H9 (cell line): ENCODE data around the gene ZNF214. TPM values are rescaled to one million over a fixed set of nuclear protein-coding genes. Genes with fewer than 3 reads are reported as not detected.

Experiments
- DNase-seq: peaks from one replicate; pipeline ENCODE4 v3.0.0-alpha.2; 2017
- H2AFZ ChIP-seq: one replicate; pipeline ENCODE4 v1.6.1; 2013; ENCODE audit warnings: mild to moderate bottlenecking, low read length, control low read depth, moderate library complexity
- H2AK5ac ChIP-seq: 2 replicates; pipeline ENCODE4 v1.6.1; 2013; ENCODE audit warnings: low read length, control low read depth, mixed read lengths; ENCODE audit not compliant: insufficient read length
- H2BK120ac ChIP-seq: one replicate; pipeline ENCODE4 v1.6.1; 2013; ENCODE audit warnings: low read depth, mild to moderate bottlenecking, low read length, control low read depth, inconsistent platforms; ENCODE audit not compliant: poor library complexity, severe bottlenecking
- H2BK12ac ChIP-seq: 2 replicates; pipeline ENCODE4 v1.6.1; 2013; ENCODE audit warnings: low read length, control low read depth, mixed read lengths, low read depth; ENCODE audit not compliant: insufficient read length
- H2BK15ac ChIP-seq: 2 replicates; pipeline ENCODE4 v1.6.1; 2013; ENCODE audit warnings: low read depth, low read length, control low read depth
- H2BK20ac ChIP-seq: one replicate; pipeline ENCODE4 v1.6.1; 2013; ENCODE audit warnings: low read depth, mild to moderate bottlenecking, low read length, control low read depth, inconsistent platforms; ENCODE audit not compliant: poor library complexity, severe bottlenecking
- H2BK5ac ChIP-seq: 2 replicates; pipeline ENCODE4 v1.6.1; 2013; ENCODE audit warnings: low read length, control low read depth, mixed read lengths; ENCODE audit not compliant: insufficient read length
- H3K14ac ChIP-seq: 2 replicates; pipeline ENCODE4 v1.6.1; 2013; ENCODE audit warnings: low read length, control low read depth; ENCODE audit not compliant: insufficient read depth
- H3K18ac ChIP-seq: 2 replicates; pipeline ENCODE4 v1.6.1; 2013; ENCODE audit warnings: low read depth, mild to moderate bottlenecking, mixed read lengths, low read length, control low read depth; ENCODE audit not compliant: insufficient read length
- H3K23ac ChIP-seq: 2 replicates; pipeline ENCODE4 v1.6.1; 2013; ENCODE audit warnings: low read length, control low read depth, mixed read lengths, low read depth; ENCODE audit not compliant: insufficient read length
- H3K23me2 ChIP-seq: 2 replicates; pipeline ENCODE4 v1.6.1; 2013; ENCODE audit warnings: low read depth, mild to moderate bottlenecking, mixed read lengths, low read length, control low read depth; ENCODE audit not compliant: insufficient read length, poor library complexity, severe bottlenecking
- H3K27ac ChIP-seq: 2 replicates; pipeline ENCODE4 v1.5.1; 2013; ENCODE audit warnings: low read length, control low read depth, mixed read lengths, low read depth; ENCODE audit not compliant: insufficient read length
- H3K27me3 ChIP-seq: 2 replicates; pipeline ENCODE4 v1.6.1; 2013; ENCODE audit warnings: low read length, control low read depth, inconsistent platforms; ENCODE audit not compliant: insufficient read depth
- H3K4ac ChIP-seq: 2 replicates; pipeline ENCODE4 v1.6.1; 2013; ENCODE audit warnings: low read depth, mild to moderate bottlenecking, control low read depth, inconsistent platforms, low read length, moderate library complexity
- H3K4me1 ChIP-seq: 2 replicates; pipeline ENCODE4 v1.6.1; 2013; ENCODE audit warnings: low read length, control low read depth, inconsistent platforms; ENCODE audit not compliant: insufficient read depth
- H3K4me2 ChIP-seq: 2 replicates; pipeline ENCODE4 v1.6.1; 2013; ENCODE audit warnings: low read length, control low read depth, mixed read lengths; ENCODE audit not compliant: insufficient read length, insufficient read depth
- H3K56ac ChIP-seq: 2 replicates; pipeline ENCODE4 v1.6.1; 2013; ENCODE audit warnings: low read depth, mild to moderate bottlenecking, mixed read lengths, low read length, control low read depth; ENCODE audit not compliant: insufficient read length
- H3K79me1 ChIP-seq: 2 replicates; pipeline ENCODE4 v1.6.1; 2013; ENCODE audit warnings: low read depth, mild to moderate bottlenecking, moderate library complexity, low read length, control low read depth, inconsistent platforms; ENCODE audit not compliant: insufficient read depth, poor library complexity, severe bottlenecking
- H3K79me2 ChIP-seq: 2 replicates; pipeline ENCODE4 v1.6.1; 2013; ENCODE audit warnings: low read length, control low read depth, inconsistent platforms; ENCODE audit not compliant: insufficient read depth
- H3K9ac ChIP-seq: 2 replicates; pipeline ENCODE4 v1.6.1; 2013; ENCODE audit warnings: low read length, control low read depth, mixed read lengths; ENCODE audit not compliant: insufficient read length; ENCODE audit errors: extremely low read depth
- H3K9me3 ChIP-seq: one replicate; pipeline ENCODE4 v1.6.1; 2013; ENCODE audit warnings: low read depth, low read length, inconsistent platforms; ENCODE audit not compliant: control insufficient read depth
- H3T11ph ChIP-seq: one replicate; pipeline ENCODE4 v1.6.1; 2013; ENCODE audit warnings: mild to moderate bottlenecking, low read length, control low read depth, inconsistent platforms
- H4K20me1 ChIP-seq: one replicate; pipeline ENCODE4 v1.6.1; 2013; ENCODE audit not compliant: control insufficient read depth, insufficient read length, insufficient read depth
- H4K5ac ChIP-seq: 2 replicates; pipeline ENCODE4 v1.6.1; 2013; ENCODE audit warnings: low read depth, mild to moderate bottlenecking, mixed read lengths, low read length, control low read depth; ENCODE audit not compliant: insufficient read length
- H4K8ac ChIP-seq: replicated peaks from 2 replicates; pipeline ENCODE4 v1.6.1; 2013; ENCODE audit warnings: low read length, control low read depth, mixed read lengths, low read depth; ENCODE audit not compliant: insufficient read length
- H4K91ac ChIP-seq: 2 replicates; pipeline ENCODE4 v1.6.1; 2013; ENCODE audit warnings: low read depth, mild to moderate bottlenecking, moderate library complexity, mixed read lengths, low read length, control low read depth; ENCODE audit not compliant: insufficient read length
- H3K27ac Mint-ChIP-seq, 3 experiments: 2 replicates in 2 of 3; 3 replicates in 1 of 3; pipeline ENCODE4 v1.8.0; 2020 to 2021; ENCODE audit warnings: mixed read lengths in 3 of 3, mild to moderate bottlenecking in 1 of 3, moderate library complexity in 1 of 3
- H3K27me3 Mint-ChIP-seq: 2 replicates; pipeline ENCODE4 v1.8.0; 2021; ENCODE audit warnings: low read depth, mild to moderate bottlenecking, moderate library complexity, mixed read lengths
- H3K36me3 Mint-ChIP-seq, 3 experiments: 2 replicates in 2 of 3; 3 replicates in 1 of 3; pipeline ENCODE4 v1.8.0; 2020 to 2021; ENCODE audit warnings: low read depth in 3 of 3, mixed read lengths in 3 of 3; ENCODE audit not compliant: insufficient read depth in 1 of 3
- H3K4me1 Mint-ChIP-seq, 2 experiments: 2 replicates each; pipeline ENCODE4 v1.8.0; 2020; ENCODE audit warnings: mixed read lengths in 2 of 2
- H3K4me3 Mint-ChIP-seq, 2 experiments: 2 replicates in 1 of 2; 3 replicates in 1 of 2; pipeline ENCODE4 v1.8.0; 2020 to 2021; ENCODE audit warnings: mild to moderate bottlenecking in 2 of 2, mixed read lengths in 2 of 2, moderate library complexity in 1 of 2
- H3K9me3 Mint-ChIP-seq, 2 experiments: 2 replicates in 1 of 2; 3 replicates in 1 of 2; pipeline ENCODE4 v1.8.0; 2020; ENCODE audit warnings: mild to moderate bottlenecking in 2 of 2, mixed read lengths in 2 of 2, moderate library complexity in 1 of 2
- WGBS: extraction: QIAGEN DNeasy Blood & Tissue Kit; methylation state at CpG from one replicate; pipeline ENCODE4 v1.1.7; 2013; ENCODE audit warnings: missing lambda C conversion rate, low lambda C conversion rate, mixed read lengths; ENCODE audit not compliant: insufficient read length; ENCODE audit errors: extremely low coverage; 5-methylcytosine and 5-hydroxymethylcytosine counted together
- total RNA-seq: library from RNA; stranded (reverse); gene quantifications from 2 replicates; pipeline ENCODE4 v1.2.1, GENCODE V29; 2021
- TF ChIP-seq, protein P1 (sequence below): fragments of 200-600 bp; sonication (generic); conservative IDR thresholded peaks from 3 replicates; pipeline ENCODE4 v1.8.0; 2021; ENCODE audit warnings: antibody characterized with exemption, mild to moderate bottlenecking

The ZNF214 gene
- total RNA-seq, 1 experiment from 2014 or later, result 4.0 TPM

DNA sequence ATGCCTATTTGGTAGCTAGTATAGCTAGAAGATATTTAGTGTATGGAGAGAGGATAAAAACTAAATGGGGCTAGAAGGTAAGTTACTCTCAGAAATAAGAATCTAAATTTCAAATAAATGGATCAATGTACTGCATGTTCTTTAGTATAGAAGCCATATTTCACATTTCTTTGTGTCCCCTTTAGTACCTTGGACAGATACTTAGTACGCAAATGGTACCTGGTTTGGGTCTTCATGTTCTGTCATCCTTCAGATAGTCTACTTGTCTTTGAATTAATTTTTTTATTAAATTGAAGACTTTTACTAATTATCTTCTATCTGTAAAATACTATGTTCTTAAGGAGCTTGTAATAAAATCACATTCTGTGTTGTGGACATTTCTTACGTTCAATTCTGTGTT is 42.4 kb upstream of the ZNF214 start:
- no peak overlapping the region for H2AFZ ChIP-seq
- TF ChIP-seq, protein P1, sequence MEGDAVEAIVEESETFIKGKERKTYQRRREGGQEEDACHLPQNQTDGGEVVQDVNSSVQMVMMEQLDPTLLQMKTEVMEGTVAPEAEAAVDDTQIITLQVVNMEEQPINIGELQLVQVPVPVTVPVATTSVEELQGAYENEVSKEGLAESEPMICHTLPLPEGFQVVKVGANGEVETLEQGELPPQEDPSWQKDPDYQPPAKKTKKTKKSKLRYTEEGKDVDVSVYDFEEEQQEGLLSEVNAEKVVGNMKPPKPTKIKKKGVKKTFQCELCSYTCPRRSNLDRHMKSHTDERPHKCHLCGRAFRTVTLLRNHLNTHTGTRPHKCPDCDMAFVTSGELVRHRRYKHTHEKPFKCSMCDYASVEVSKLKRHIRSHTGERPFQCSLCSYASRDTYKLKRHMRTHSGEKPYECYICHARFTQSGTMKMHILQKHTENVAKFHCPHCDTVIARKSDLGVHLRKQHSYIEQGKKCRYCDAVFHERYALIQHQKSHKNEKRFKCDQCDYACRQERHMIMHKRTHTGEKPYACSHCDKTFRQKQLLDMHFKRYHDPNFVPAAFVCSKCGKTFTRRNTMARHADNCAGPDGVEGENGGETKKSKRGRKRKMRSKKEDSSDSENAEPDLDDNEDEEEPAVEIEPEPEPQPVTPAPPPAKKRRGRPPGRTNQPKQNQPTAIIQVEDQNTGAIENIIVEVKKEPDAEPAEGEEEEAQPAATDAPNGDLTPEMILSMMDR, result no peak

More for the DNA sequence above, 42.4 kb upstream of the ZNF214 start:
- Histone ChIP-seq H2BK12ac (no peak overlapping the region), H3K79me1 (no peaks in the 10 kb centered on the region), H4K20me1 (no peaks in the 10 kb centered on the region), H3K9me3 (no peaks in the 10 kb centered on the region), H3K4me1 (no peaks in the 10 kb centered on the region), H3K4me2 (no peak overlapping the region), H3K56ac (no peak overlapping the region), H2BK15ac (no peak overlapping the region), H3K23me2 (no peaks in the 10 kb centered on the region), H4K5ac (no peak overlapping the region), H4K8ac (no peak overlapping the region), H3K23ac (no peak overlapping the region), H3K27me3 (no peaks in the 10 kb centered on the region), H2BK20ac (no peak overlapping the region), H3K27ac (no peak overlapping the region), H3T11ph (no peak overlapping the region), H3K4ac (no peak overlapping the region), H3K18ac (no peak overlapping the region), H3K79me2 (no peaks in the 10 kb centered on the region), H2BK5ac (no peak overlapping the region), H3K9ac (no peak overlapping the region), H2BK120ac (no peak overlapping the region), H3K14ac (no peak overlapping the region), H4K91ac (no peak overlapping the region), H2AK5ac (no peak overlapping the region)
- H3K36me3 Mint-ChIP-seq, result no peaks in the 10 kb centered on the region
- no peak for DNase-seq
- H3K4me1 Mint-ChIP-seq, result peaks cover 7 to 8% of the 10 kb centered on the region in 2 experiments
- WGBS, result no CpG with 5 or more reads among the region's 2 CpGs
- H3K4me3 Mint-ChIP-seq, result no peak overlapping the region
- H3K27ac Mint-ChIP-seq, result no peak overlapping the region
- no peaks in the 10 kb centered on the region; a peak in 1 of 5 replicates for H3K9me3 Mint-ChIP-seq
- peaks cover 4% of the 10 kb centered on the region; the same call in 1 of the 2 replicates for H3K27me3 Mint-ChIP-seq
